Hepatocyte (in vitro differentiated cells): ENCODE data around the gene CDK11B.
"Not testable (repeated sequence)": the region's sequence is repeated elsewhere in the genome, so short reads cannot be mapped to it uniquely, and the experiment has no call there.

Experiments
- CTCF ChIP-seq: fragments of 200-600 bp; sonication (generic); IDR thresholded peaks from 2 replicates; pipeline ENCODE4 v1.5.1; 2016; ENCODE audit warnings: antibody characterized with exemption, mild to moderate bottlenecking; ENCODE audit not compliant: poor library complexity
- EZH2 ChIP-seq: fragments of 200-600 bp; sonication (generic); IDR thresholded peaks from 2 replicates; pipeline ENCODE4 v1.6.1; 2016; ENCODE audit warnings: antibody characterized with exemption, mild to moderate bottlenecking, borderline replicate concordance
- EZH2phosphoT487 ChIP-seq: fragments of 200-600 bp; sonication (generic); IDR thresholded peaks from one replicate; pipeline ENCODE4 v1.6.1; 2018; ENCODE audit warnings: antibody characterized with exemption, mild to moderate bottlenecking, low read depth, moderate library complexity; ENCODE audit not compliant: unreplicated experiment, severe bottlenecking

- not testable (repeated sequence) for TF ChIP-seq EZH2phosphoT487, CTCF, EZH2
Observed at GRCh38 chr1:1702506-1702905, 43.7 kb upstream of the CDK11B start.
